Tibial nerve (tissue), 3 donors: ENCODE data around the gene NEGR1.

ENCODE experiments used
- EP300 ChIP-seq, 2 donors: sonication (generic); formaldehyde crosslinking; IDR thresholded peaks; one replicate each; pipeline ENCODE4 v1.6.1; 2017; ENCODE audit warnings: antibody characterized with exemption in 2 of 2, mild to moderate bottlenecking in 1 of 2
- POLR2A ChIP-seq, 2 donors: fragments of 450-650 bp; IDR thresholded peaks; one replicate each; pipeline ENCODE4 v1.6.1; 2017; ENCODE audit warnings: antibody characterized with exemption in 2 of 2, mild to moderate bottlenecking in 2 of 2, moderate library complexity in 2 of 2

- TF ChIP-seq EP300 (IDR thresholded peaks at IDR 0.05) (no peak), POLR2A (IDR thresholded peaks at IDR 0.05) (no peak)
Measured at GRCh38 chr1:71650119-71650518, 632.2 kb downstream of the NEGR1 start.
